NCI-H2081 (cell line): Measurements from ENCODE around the gene PROK1.
"Not testable (repeated sequence)": the region's sequence is repeated elsewhere in the genome, so short reads cannot be mapped to it uniquely, and the experiment has no call there.

Source experiments
- DNase-seq, 2 experiments: peaks; one replicate each; lab custom pipeline; 2025; lab: John Stamatoyannopoulos, UW

Gene PROK1

GRCh38 chr1:110433803-110434202 is 17.1 kb upstream of the PROK1 start:
- no peak for DNase-seq

DNA sequence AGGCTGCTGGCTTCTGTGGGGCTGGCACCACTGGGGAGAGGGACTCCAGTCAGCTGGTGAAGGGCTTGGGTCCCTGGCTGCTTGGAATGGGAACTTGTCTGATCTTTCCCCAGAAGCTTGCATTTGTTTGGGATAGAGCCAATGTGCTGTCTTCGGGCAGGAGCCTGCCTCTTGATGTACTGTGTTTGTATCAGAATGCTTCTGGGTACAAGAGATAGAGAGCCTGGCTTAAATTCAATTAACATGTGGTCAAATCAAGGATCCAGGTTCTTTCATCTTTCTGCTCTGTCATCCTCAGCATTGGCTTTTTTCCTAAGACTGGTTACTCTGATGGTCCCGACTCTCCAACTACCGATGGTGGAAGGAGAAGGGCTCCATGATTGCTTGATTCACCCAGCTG is 16.0 kb upstream of the PROK1 start:
- no peak for DNase-seq

DNA sequence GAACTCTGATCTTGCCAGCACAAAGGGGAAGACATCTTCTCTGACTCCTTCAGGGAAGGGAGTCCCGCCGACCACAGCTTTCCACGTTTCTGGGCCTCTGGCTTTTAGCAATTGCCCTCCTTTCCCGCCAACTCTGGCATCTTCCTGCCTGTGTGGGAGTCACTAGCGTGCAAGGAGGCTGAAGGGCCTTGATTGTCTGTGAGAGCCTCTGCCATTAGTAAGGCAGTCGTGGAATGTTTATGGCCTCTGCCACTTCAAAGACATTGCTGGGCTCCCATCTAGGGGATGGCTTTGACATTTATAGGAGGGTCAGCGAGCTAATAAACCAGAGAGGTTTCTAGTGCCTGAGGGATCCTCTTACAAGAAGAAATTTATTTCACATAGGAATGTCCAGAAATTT is 14.3 kb upstream of the PROK1 start:
- DNase-seq = no peak

GRCh38 chr1:110437645-110438299 is 13.2 kb upstream of the PROK1 start:
- not testable (repeated sequence) for DNase-seq

DNA sequence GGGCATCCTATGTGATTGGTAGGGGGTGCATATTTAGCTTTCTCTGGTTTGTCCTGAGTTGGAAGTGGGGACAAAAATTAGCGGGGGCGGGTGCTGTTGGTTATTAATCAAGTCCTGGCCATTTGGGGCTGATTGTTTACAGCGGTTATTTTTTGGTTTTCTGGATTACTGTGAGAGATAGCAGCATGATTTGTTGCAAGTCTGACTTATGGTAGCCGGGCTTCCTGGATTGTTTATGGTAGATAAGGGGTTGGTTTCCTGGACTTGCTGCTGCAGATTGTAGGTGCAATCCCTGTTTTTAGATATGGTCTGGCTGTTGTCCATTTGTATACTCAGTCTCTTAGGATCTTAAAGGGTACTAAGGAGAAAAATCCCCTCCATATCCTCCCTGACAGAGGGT is 12.1 kb upstream of the PROK1 start:
- no peak for DNase-seq

DNA sequence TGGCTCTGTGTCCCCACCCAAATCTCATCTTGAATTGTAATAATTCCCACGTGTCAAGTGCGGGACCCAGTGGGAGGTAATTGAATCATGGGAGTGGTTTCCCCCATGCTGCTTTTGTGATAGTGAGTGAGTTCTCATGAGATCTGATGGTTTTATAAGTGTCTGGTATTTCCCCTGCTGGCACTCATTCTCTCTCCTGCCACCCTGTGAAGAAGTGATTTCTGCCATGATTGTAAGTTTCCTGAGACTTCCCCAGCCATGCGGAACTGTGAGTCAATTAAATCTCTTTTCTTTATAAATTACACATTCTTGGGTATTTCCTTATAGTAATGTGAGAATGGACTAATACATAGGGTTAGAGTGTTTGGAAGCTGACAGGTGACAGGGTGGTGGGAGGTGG is 11.1 kb upstream of the PROK1 start:
- DNase-seq = not testable (repeated sequence)

DNA sequence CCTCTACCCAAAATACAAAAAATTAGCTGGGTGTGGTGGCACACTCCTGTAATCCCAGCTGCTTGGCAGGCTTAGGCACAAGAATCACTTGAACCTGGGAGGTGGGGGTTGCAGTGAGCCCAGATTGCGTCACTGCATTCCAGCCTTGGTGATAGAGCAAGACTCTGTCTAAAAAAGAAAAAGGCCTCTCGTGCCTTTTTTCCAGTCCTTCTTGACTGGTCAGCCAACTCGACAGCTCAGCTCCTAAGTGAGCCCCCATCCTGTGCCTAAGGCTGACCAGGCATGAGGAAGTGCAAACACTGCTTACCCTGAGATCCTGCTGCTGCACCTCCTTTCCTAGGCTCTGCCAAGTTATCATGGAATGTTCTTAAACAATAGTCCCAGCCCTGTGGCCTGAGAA is 10.1 kb upstream of the PROK1 start:
- no peak for DNase-seq

GRCh38 chr1:110441888-110442287 is 9.1 kb upstream of the PROK1 start:
- no peak for DNase-seq

DNA sequence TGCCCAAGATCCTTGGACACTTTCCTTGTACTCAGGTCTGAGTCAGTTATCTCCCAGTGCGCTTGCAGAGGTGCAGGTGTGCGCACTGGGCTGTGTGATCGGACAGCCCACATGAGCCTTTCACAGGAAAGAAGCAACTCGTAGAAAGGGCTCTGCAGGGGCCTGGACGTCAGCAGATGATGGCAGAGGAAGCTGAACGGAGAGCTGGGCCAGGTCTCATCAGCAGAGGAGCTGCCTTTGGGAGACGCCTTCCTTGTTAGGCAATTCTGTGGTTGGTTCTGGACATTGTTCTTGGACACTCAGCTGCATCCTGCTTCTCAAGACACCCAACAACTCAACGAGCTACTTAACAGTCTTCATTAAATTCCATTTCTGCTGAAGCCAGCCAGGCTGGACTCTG is 7.5 kb upstream of the PROK1 start:
- DNase-seq = no peak

GRCh38 chr1:110444561-110444960 is 6.4 kb upstream of the PROK1 start:
- DNase-seq = no peak

- DNase-seq = no peak
These were observed 993 bp upstream of the PROK1 start for GRCh38 chr1:110449661-110450651.

- DNase-seq = no peak
These were observed 1.4 kb downstream of the PROK1 start for GRCh38 chr1:110452330-110452729.

- no peak for DNase-seq
These were observed 2.9 kb downstream of the PROK1 start for GRCh38 chr1:110453829-110454228.

- DNase-seq = no peak
These were observed 3.4 kb downstream of the PROK1 start for GRCh38 chr1:110454328-110454727.

DNA sequence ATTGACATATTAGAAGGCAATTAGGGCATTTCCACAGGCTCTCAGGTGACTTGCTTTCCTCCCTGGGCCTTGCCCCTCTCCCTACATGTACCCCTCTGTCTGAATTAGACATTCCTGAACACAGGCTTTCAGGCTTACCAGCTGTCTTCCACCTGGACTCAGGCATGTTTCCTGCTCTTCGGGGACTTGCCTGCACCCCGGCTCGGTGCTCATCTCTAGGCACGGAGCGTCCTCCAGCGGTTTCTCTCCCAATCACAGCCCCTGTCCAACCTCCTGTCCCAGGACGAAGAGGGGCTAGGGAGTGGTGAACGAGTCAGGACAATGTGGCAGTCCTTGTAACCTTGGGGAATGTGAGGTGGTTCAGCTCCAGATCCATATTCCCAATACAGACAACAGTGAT is 4.2 kb downstream of the PROK1 start:
- DNase-seq = no peak

DNA sequence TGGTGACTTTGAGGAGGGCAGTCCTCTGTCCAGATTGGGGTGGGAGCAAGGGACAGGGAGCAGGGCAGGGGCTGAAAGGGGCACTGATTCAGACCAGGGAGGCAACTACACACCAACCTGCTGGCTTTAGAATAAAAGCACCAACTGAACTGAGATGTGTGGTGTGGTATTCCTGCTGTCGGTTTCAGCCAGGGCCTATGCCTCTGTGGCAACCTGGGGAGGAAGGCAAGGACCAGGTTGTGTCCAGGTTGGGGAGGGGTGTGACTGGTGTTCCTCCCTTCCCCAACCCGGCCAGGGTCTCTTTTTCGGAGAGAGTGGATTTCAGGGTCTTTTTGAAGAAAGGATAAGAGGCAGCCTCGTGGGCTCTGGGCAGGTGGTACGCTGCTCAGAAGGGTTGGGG is 6.3 kb downstream of the PROK1 start:
- DNase-seq = no peak

DNA sequence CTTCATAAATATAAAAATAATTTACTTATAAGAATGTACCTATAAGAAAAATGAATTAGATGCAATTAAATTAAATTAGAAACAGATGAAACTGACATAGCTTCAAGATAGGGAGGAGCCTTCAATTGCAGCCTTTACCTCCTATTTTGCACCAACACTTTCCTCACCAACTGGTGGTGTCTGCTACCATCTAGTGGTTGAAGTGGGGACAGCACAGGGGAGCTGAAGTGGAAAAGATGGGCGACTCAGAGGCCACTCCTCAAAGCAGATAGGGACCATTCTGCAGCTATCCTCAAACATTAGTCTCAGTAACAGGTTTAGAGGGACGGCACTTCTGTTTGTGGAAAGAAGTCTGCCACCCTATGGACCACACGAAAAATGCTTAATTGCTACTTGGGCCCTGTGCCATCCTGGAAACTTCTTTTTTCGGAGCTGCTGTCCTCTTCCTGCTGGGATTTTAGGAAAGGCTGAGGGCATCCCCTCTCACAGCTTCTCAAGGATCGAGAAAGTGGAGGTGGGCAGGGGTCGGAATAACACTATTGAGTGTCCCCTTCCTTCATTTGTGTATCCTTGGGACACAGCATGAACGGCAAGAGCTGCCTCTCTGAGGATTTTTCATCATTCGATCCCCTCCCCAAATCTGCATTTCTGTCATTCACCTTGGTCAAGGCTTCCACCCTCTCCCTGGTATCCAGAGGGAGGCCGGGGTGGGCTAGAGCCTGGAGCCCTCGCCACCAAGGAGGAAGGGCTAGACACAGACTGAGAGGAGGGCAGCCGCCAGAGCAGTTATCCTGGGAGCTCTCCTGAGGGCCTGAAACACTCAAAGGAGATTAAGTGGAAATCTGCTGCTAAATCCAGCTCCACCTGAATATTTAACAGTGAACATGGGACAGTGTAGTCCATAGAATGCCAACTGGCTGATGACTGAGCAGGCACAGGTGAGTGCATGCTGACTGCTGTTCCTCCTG is 9.6 kb downstream of the PROK1 start:
- peak; percentile 55 to 66 for DNase-seq

- no peak for DNase-seq
These were observed 11.1 kb downstream of the PROK1 start for GRCh38 chr1:110462093-110462492.

- DNase-seq = no peak
These were observed 12.0 kb downstream of the PROK1 start for GRCh38 chr1:110462964-110463363.

- DNase-seq = no peak
These were observed 12.8 kb downstream of the PROK1 start for GRCh38 chr1:110463725-110464124.

DNA sequence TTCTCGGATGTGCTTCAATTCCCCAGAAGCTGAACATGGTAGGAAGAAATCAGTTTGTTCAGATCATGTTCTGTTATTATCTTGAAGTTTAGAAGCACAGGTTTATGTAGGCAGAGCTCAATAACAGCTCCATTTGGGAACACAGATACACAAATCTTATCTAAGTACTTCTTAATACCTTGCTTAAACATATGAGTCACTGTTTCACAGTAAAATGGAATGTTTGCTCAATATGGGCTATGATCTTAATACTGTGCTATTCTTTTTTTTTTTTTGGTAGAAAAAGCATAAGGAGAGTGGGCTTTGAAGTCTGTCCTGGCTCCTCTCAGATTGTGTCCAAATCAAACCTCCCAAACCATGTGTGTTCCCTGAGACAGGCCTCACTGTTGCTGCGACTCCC is 13.4 kb downstream of the PROK1 start:
- DNase-seq = no peak
